ENCODE data around the gene MS4A6A. TPM values are rescaled to one million over a fixed set of nuclear protein-coding genes. Genes with fewer than 3 reads are reported as not detected.
A peak's percentile ranks its signal among the peaks of the same experiment; 100 is the strongest.
"Not testable (repeated sequence)": the region's sequence is repeated elsewhere in the genome, so short reads cannot be mapped to it uniquely, and the experiment has no call there.

The MS4A6A gene
- total RNA-seq, 1 experiment from 2014 or later: not detected

DNA sequence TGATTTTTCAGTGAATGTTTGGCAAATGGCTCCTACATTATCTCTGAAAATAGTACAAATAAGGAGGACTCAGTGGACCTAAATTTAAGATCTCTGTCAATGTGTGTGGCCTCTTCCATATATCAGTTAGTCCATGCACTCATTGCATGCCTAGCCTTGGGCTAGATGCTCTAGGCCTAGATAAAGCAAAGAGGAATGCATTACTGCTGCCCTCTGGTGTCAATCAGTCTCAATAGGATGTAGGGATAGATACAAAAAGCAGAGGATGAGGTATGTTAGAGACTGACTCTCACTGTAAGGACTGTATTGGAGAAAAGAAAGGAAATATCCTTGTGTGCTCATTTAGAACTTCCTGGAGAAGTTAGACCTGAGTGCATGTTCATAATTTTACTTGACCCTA lies 52.4 kb downstream of the MS4A6A start:
- intact Hi-C loops (cut with micrococcal nuclease; ENCODE audit: unreplicated experiment): loop anchor here (2.0 kb wide), 1 partner anchor 308 kb away; no protein-coding TSS in a partner anchor
- no peaks in the 10 kb centered on the region for H3K27me3 ChIP-seq (replicated peaks; ENCODE audit: insufficient read depth, low read depth, low read length, poor library complexity)
- BruUV-seq (replicated peaks): no TSS peak
- ChIA-PET POLR2A (ENCODE audit: low non-redundant PET) (no interaction called here), CTCF (no interaction called here)
- no peaks in the 10 kb centered on the region for H3K4me1 ChIP-seq (ENCODE audit: insufficient read depth, low read length, poor library complexity, severe bottlenecking)
- no peaks in the 10 kb centered on the region for H3K36me3 ChIP-seq (ENCODE audit: insufficient read depth, low read length, poor library complexity, severe bottlenecking)
- H3K9me3 ChIP-seq (ENCODE audit: low read depth, low read length, poor library complexity, severe bottlenecking): no peaks in the 10 kb centered on the region
- TF ChIP-seq, protein P1, sequence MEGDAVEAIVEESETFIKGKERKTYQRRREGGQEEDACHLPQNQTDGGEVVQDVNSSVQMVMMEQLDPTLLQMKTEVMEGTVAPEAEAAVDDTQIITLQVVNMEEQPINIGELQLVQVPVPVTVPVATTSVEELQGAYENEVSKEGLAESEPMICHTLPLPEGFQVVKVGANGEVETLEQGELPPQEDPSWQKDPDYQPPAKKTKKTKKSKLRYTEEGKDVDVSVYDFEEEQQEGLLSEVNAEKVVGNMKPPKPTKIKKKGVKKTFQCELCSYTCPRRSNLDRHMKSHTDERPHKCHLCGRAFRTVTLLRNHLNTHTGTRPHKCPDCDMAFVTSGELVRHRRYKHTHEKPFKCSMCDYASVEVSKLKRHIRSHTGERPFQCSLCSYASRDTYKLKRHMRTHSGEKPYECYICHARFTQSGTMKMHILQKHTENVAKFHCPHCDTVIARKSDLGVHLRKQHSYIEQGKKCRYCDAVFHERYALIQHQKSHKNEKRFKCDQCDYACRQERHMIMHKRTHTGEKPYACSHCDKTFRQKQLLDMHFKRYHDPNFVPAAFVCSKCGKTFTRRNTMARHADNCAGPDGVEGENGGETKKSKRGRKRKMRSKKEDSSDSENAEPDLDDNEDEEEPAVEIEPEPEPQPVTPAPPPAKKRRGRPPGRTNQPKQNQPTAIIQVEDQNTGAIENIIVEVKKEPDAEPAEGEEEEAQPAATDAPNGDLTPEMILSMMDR (conservative IDR thresholded peaks at IDR 0.05; ENCODE audit: low read depth, low read length): peak; percentile 61
- TF ChIP-seq EZH2 (IDR thresholded peaks at IDR 0.05; ENCODE audit: borderline replicate concordance, low read depth, low read length, poor library complexity, severe bottlenecking): no peak
- H3K4me3 ChIP-seq (ENCODE audit: low read depth, low read length, poor library complexity, severe bottlenecking): no peak overlapping the region
- peak; percentile 63 for DNase-seq (ENCODE audit: low spot score)
- no peak overlapping the region for H3K27ac ChIP-seq (ENCODE audit: low read depth, low read length, poor library complexity, severe bottlenecking)

DNA sequence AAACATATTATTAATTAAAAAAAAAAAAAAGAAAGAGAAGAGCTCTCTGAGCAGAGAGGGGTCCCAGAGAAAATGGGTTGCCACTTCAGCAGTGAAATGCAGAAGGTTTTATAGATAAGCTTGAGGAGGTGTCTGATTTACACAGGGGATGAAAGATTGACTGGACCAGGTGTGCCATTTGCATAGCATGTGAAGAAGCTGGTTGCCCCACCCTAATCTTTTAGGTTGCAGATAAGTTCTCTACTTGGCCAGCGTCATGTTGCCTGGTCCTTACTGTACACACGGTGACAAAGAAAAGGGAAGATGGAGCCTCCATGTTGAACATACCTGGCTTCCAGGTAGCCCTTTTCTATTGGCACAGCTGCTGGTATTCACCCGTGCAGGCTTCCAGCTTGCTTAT lies 53.0 kb downstream of the MS4A6A start:
- no TSS peak for BruUV-seq (replicated peaks)
- no peak for DNase-seq (ENCODE audit: low spot score)
- POLR2A ChIA-PET (ENCODE audit: low non-redundant PET): no interaction called here
- H3K36me3 ChIP-seq (ENCODE audit: insufficient read depth, low read length, poor library complexity, severe bottlenecking): no peaks in the 10 kb centered on the region
- no peak overlapping the region for H3K27ac ChIP-seq (ENCODE audit: low read depth, low read length, poor library complexity, severe bottlenecking)
- H3K9me3 ChIP-seq (ENCODE audit: low read depth, low read length, poor library complexity, severe bottlenecking): no peaks in the 10 kb centered on the region
- CTCF ChIA-PET: interaction anchor here (0.6 to 0.7 kb wide), 3 partner anchors 103 to 375 kb away, joined by 3 read pairs; no protein-coding TSS in a partner anchor
- intact Hi-C loops (cut with micrococcal nuclease; ENCODE audit: unreplicated experiment): loop anchor here (2.0 kb wide), 1 partner anchor 307 kb away; no protein-coding TSS in a partner anchor
- no peaks in the 10 kb centered on the region for H3K27me3 ChIP-seq (replicated peaks; ENCODE audit: insufficient read depth, low read depth, low read length, poor library complexity)
- H3K4me1 ChIP-seq (ENCODE audit: insufficient read depth, low read length, poor library complexity, severe bottlenecking): no peaks in the 10 kb centered on the region
- H3K4me3 ChIP-seq (ENCODE audit: low read depth, low read length, poor library complexity, severe bottlenecking): no peak overlapping the region
- TF ChIP-seq, protein P1 (conservative IDR thresholded peaks at IDR 0.05; ENCODE audit: low read depth, low read length): no peak
- no peak for TF ChIP-seq EZH2 (IDR thresholded peaks at IDR 0.05; ENCODE audit: borderline replicate concordance, low read depth, low read length, poor library complexity, severe bottlenecking)

DNA sequence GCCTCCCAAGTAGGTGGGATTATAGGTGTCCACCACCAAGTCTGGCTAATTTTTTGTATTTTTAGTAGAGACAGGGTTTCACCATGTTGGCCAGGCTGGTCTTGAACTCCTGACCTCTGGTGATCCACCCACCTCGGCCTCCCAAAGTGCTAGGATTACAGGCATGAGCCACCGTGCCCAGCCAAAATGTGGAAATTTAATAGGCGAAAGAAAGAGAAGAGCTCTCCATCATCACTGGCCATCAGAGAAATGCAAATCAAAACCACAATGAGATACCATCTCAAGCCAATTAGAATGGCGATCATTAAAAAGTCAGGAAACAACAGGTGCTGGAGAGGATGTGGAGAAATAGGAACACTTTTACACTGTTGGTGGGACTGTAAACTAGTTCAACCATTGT lies 54.0 kb downstream of the MS4A6A start:
- H3K4me3 ChIP-seq (ENCODE audit: low read depth, low read length, poor library complexity, severe bottlenecking); CTCF ChIA-PET; POLR2A ChIA-PET (ENCODE audit: low non-redundant PET): not testable (repeated sequence)

DNA sequence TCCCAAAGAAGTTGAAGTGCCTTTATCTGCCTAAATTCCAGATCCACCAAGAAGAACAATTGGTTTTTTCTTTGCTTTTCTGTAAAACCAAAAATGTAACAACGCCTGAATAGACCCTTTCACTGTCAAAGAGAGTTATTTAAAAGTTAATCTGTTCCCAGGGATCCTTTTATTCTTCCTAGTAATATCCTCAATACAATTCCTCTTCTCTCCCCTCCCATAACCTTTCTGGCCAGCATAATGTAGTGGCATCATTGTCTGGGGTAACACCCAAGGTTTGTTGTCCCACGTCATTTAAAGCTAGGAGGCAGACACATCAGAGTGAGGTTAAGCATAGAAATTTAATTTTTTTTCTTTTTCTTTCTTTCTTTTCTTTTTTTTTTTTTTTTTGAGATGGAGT lies 54.5 kb downstream of the MS4A6A start:
- TF ChIP-seq, protein P1 (conservative IDR thresholded peaks at IDR 0.05; ENCODE audit: low read depth, low read length): no peak
- TF ChIP-seq EZH2 (IDR thresholded peaks at IDR 0.05; ENCODE audit: borderline replicate concordance, low read depth, low read length, poor library complexity, severe bottlenecking): no peak
- Histone ChIP-seq H3K9me3 (ENCODE audit: low read depth, low read length, poor library complexity, severe bottlenecking) (no peaks in the 10 kb centered on the region), H3K36me3 (ENCODE audit: insufficient read depth, low read length, poor library complexity, severe bottlenecking) (no peaks in the 10 kb centered on the region), H3K27ac (ENCODE audit: low read depth, low read length, poor library complexity, severe bottlenecking) (no peak overlapping the region), H3K4me1 (ENCODE audit: insufficient read depth, low read length, poor library complexity, severe bottlenecking) (no peaks in the 10 kb centered on the region), H3K27me3 (replicated peaks; ENCODE audit: insufficient read depth, low read depth, low read length, poor library complexity) (no peaks in the 10 kb centered on the region), H3K4me3 (ENCODE audit: low read depth, low read length, poor library complexity, severe bottlenecking) (no peak overlapping the region)
- DNase-seq (ENCODE audit: low spot score): no peak
- POLR2A ChIA-PET (ENCODE audit: low non-redundant PET): no interaction called here
- intact Hi-C loops (cut with micrococcal nuclease; ENCODE audit: unreplicated experiment): no loop called here
- CTCF ChIA-PET: no interaction called here
- no TSS peak for BruUV-seq (replicated peaks)

More for the DNA sequence above, 54.0 kb downstream of the MS4A6A start:
- H3K36me3 ChIP-seq (ENCODE audit: insufficient read depth, low read length, poor library complexity, severe bottlenecking); H3K27ac ChIP-seq (ENCODE audit: low read depth, low read length, poor library complexity, severe bottlenecking); H3K27me3 ChIP-seq (replicated peaks; ENCODE audit: insufficient read depth, low read depth, low read length, poor library complexity); intact Hi-C loops (cut with micrococcal nuclease; ENCODE audit: unreplicated experiment); H3K9me3 ChIP-seq (ENCODE audit: low read depth, low read length, poor library complexity, severe bottlenecking); H3K4me1 ChIP-seq (ENCODE audit: insufficient read depth, low read length, poor library complexity, severe bottlenecking); BruUV-seq (replicated peaks); DNase-seq (ENCODE audit: low spot score): not testable (repeated sequence)

Measured in A673 (cell line).